ENCODE results near the gene WNT7A. TPM values are rescaled to one million over a fixed set of nuclear protein-coding genes. Genes with fewer than 3 reads are reported as not detected.

The WNT7A gene
- total and polyA plus RNA-seq, 2 donors (not counting 3 experiments of a cell fraction or from before 2014, with no cell fraction given): not detected

GRCh38 chr3:13834258-13835035, 45.4 kb downstream of the WNT7A start:
- Histone ChIP-seq H3K27ac (ENCODE audit: insufficient read depth, low read depth, low read length) (no peak overlapping the region), H3K79me2 (ENCODE audit: control insufficient read depth, insufficient read depth, low read length) (no peaks in the 10 kb centered on the region)

GRCh38 chr3:13833506-13834257, 46.2 kb downstream of the WNT7A start:
- no peak overlapping the region for H3K27ac ChIP-seq (ENCODE audit: insufficient read depth, low read depth, low read length)
- H3K9me1 ChIP-seq (replicated peaks; ENCODE audit: control insufficient read depth, extremely low read depth, insufficient read depth, low read length): no peaks in the 10 kb centered on the region
- H3K9me3 ChIP-seq (replicated peaks; ENCODE audit: control insufficient read depth, insufficient read depth, low read length): no peaks in the 10 kb centered on the region
- H3K4me3 ChIP-seq (replicated peaks in 1 of 3; ENCODE audit: insufficient read depth in 1 of 3, low read depth in 1 of 3, low read length in 3 of 3): no peak overlapping the region
- no peaks in the 10 kb centered on the region for H3K79me2 ChIP-seq (ENCODE audit: control insufficient read depth, insufficient read depth, low read length)
- TF ChIP-seq GATA2 (IDR thresholded peaks at IDR 0.05; ENCODE audit: insufficient read depth, insufficient read length, low read depth, low read length) (no peak), EZH2 (IDR thresholded peaks at IDR 0.05; ENCODE audit: borderline replicate concordance, low read depth, low read length, severe bottlenecking) (no peak), CTCF (IDR thresholded peaks at IDR 0.05; ENCODE audit: extremely low read depth in 1 of 2, insufficient read depth in 1 of 2, low read depth in 1 of 2, low read length in 2 of 2) (no peak), MYC (IDR thresholded peaks at IDR 0.05; ENCODE audit: low read depth, low read length) (no peak), POLR2AphosphoS5 (IDR thresholded peaks at IDR 0.05; ENCODE audit: insufficient read depth, low read depth, low read length) (no peak), FOS (IDR thresholded peaks at IDR 0.05; ENCODE audit: borderline replicate concordance, insufficient read depth, low read length) (no peak), POLR2A (IDR thresholded peaks at IDR 0.05; ENCODE audit: low read depth, low read length) (no peak), JUN (IDR thresholded peaks at IDR 0.05; ENCODE audit: borderline replicate concordance, insufficient read depth, insufficient read length, low read depth) (no peak), MAX (IDR thresholded peaks at IDR 0.05; ENCODE audit: insufficient read depth, insufficient read length) (no peak)
- DNase-seq (ENCODE audit: low read depth, low spot score) (no peak), FAIRE-seq (no peak)
- dilution Hi-C loops (cut with MboI; ENCODE audit: extremely low pct_ligation_motif_present, low sequenced_read_pairs) (no loop called here), intact Hi-C loops (cut with micrococcal nuclease) (no loop called here)
- BruUV-seq (replicated peaks): no TSS peak
- POLR2A ChIA-PET: no interaction called here
- no peaks in the 10 kb centered on the region for H3K4me1 ChIP-seq (ENCODE audit: control insufficient read depth, extremely low read depth, insufficient read depth, low read length)
- H3K4me2 ChIP-seq (ENCODE audit: insufficient read depth, low read length): no peak overlapping the region
- H3K36me3 ChIP-seq (ENCODE audit: control insufficient read depth in 2 of 2, extremely low read depth in 1 of 2, insufficient read depth in 2 of 2, low read length in 2 of 2): no peaks in the 10 kb centered on the region
- no peaks in the 10 kb centered on the region for H3K27me3 ChIP-seq (ENCODE audit: control insufficient read depth in 2 of 2, insufficient read depth in 2 of 2, low read length in 2 of 2)
- H2AFZ ChIP-seq (ENCODE audit: low read depth, low read length): no peak overlapping the region
- CTCF ChIA-PET: no interaction called here
- H4K20me1 ChIP-seq (replicated peaks; ENCODE audit: control insufficient read depth, extremely low read depth, insufficient read depth, low read length): no peaks in the 10 kb centered on the region
- H3K9ac ChIP-seq (replicated peaks; ENCODE audit: extremely low read depth, insufficient read depth, low read length): no peak overlapping the region

More at GRCh38 chr3:13834258-13835035, 45.4 kb downstream of the WNT7A start:
- ChIA-PET POLR2A (no interaction called here), CTCF (no interaction called here)
- Histone ChIP-seq H3K9ac (replicated peaks; ENCODE audit: extremely low read depth, insufficient read depth, low read length) (no peak overlapping the region), H3K27me3 (ENCODE audit: control insufficient read depth in 2 of 2, insufficient read depth in 2 of 2, low read length in 2 of 2) (no peaks in the 10 kb centered on the region), H3K36me3 (ENCODE audit: control insufficient read depth in 2 of 2, extremely low read depth in 1 of 2, insufficient read depth in 2 of 2, low read length in 2 of 2) (no peaks in the 10 kb centered on the region), H3K4me1 (ENCODE audit: control insufficient read depth, extremely low read depth, insufficient read depth, low read length) (no peaks in the 10 kb centered on the region), H3K9me1 (replicated peaks; ENCODE audit: control insufficient read depth, extremely low read depth, insufficient read depth, low read length) (no peaks in the 10 kb centered on the region), H2AFZ (ENCODE audit: low read depth, low read length) (no peak overlapping the region), H3K9me3 (replicated peaks; ENCODE audit: control insufficient read depth, insufficient read depth, low read length) (no peaks in the 10 kb centered on the region), H3K4me3 (replicated peaks in 1 of 3; ENCODE audit: insufficient read depth in 1 of 3, low read depth in 1 of 3, low read length in 3 of 3) (no peak overlapping the region), H3K4me2 (ENCODE audit: insufficient read depth, low read length) (no peak overlapping the region), H4K20me1 (replicated peaks; ENCODE audit: control insufficient read depth, extremely low read depth, insufficient read depth, low read length) (no peaks in the 10 kb centered on the region)
- no peak for DNase-seq (ENCODE audit: low read depth, low spot score)
- no TSS peak for BruUV-seq (replicated peaks)
- dilution Hi-C loops (cut with MboI; ENCODE audit: extremely low pct_ligation_motif_present, low sequenced_read_pairs) (no loop called here), intact Hi-C loops (cut with micrococcal nuclease) (no loop called here)
- no peak for TF ChIP-seq EZH2 (IDR thresholded peaks at IDR 0.05; ENCODE audit: borderline replicate concordance, low read depth, low read length, severe bottlenecking)
- no peak for TF ChIP-seq FOS (IDR thresholded peaks at IDR 0.05; ENCODE audit: borderline replicate concordance, insufficient read depth, low read length)
- TF ChIP-seq MAX (IDR thresholded peaks at IDR 0.05; ENCODE audit: insufficient read depth, insufficient read length): no peak
- no peak for FAIRE-seq
